ENCODE data around the gene TEX22. TPM values are rescaled to one million over a fixed set of nuclear protein-coding genes. Genes with fewer than 3 reads are reported as not detected.

Gene TEX22
- total and polyA plus RNA-seq, 2 donors (not counting 1 experiment from before 2014, with no cell fraction given) = 1.7 to 7.0 TPM

DNA sequence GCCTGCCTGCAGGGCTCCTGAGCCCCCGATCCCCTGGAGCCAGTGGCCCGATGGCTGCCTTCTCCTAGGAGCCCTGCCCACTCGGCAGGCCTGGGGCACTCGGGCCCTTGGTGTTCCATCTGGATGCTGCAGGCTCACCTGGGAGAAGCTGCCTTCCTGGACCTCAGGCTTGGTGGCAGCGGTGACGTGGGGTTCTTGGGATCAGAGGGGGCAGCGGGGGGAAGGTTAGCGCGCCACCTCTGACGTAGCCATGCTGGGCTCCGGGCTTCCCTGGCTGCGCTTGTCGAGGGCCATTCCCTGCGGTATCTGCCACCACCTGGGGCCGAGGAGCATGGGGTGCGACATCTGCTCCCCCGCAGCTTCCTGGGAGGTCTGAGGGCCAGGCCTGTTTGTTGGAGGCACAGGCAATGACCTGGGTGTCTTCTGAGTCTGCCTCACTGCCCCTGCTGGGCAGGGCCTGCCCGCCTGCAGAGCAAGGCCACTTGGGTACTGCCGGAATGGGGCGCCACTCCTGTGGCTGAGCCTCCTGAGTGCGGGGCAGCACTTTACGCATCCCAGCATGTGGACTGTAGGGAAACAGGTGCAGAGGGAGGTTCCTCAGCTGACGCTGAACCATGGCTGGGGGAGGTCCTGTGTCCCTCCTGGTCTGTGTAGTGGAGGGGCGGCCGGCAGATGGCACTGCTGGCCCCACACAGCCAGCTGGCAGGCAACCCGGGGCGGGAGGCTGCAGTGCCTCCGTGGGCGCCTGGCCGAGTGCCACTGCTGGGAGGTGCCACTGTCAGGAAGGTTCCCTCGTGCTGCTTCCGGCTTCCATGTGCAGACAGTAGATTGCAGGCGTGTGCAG lies 41.6 kb downstream of the TEX22 start:
- H3K79me2 ChIP-seq (ENCODE audit: control insufficient read depth, insufficient read depth, low read length) = peaks cover 65% of the 10 kb centered on the region
- no peak overlapping the region for H2AFZ ChIP-seq (ENCODE audit: insufficient read depth, low read depth, low read length, poor library complexity, severe bottlenecking)
- H3K9ac ChIP-seq (ENCODE audit: low read length) = no peak overlapping the region
- no peak overlapping the region for H3K27ac ChIP-seq (ENCODE audit: low read length in 2 of 2)
- intact Hi-C loops (cut with micrococcal nuclease) = no loop called here
- CTCF ChIA-PET = no interaction called here
- WGBS (ENCODE audit: insufficient coverage) = 94% methylated on average over 33 of the region's 33 CpGs
- H4K20me1 ChIP-seq (ENCODE audit: control insufficient read depth, insufficient read depth, low read length, poor library complexity, severe bottlenecking) = peaks cover 59% of the 10 kb centered on the region
- Mint-ChIP-seq H3K4me3 (no peak overlapping the region), H3K27me3 (no peaks in the 10 kb centered on the region), H3K9me3 (ENCODE audit: insufficient read depth) (no peaks in the 10 kb centered on the region), H3K27ac (no peak overlapping the region), H3K4me1 (peaks cover 17% of the 10 kb centered on the region)
- ATAC-seq (ENCODE audit: low read depth) (no peak), DNase-seq (no peak)
- no peak overlapping the region for H3K4me3 ChIP-seq (ENCODE audit: control extremely low read depth in 1 of 5, extremely low read depth in 1 of 5, insufficient read depth in 1 of 5, low read depth in 2 of 5, low read length in 4 of 5)
- H3K36me3 ChIP-seq (replicated peaks in 1 of 2; ENCODE audit: control extremely low read depth in 1 of 2, control insufficient read depth in 1 of 2, extremely low read depth in 1 of 2, insufficient read depth in 2 of 2, low read length in 1 of 2) = peaks cover 0 to 5% of the 10 kb centered on the region in 2 experiments
- TF ChIP-seq CTCF (IDR thresholded peaks at IDR 0.05) (no peak), EZH2 (IDR thresholded peaks at IDR 0.05; ENCODE audit: borderline replicate concordance, insufficient read depth, low read depth, low read length, poor library complexity, severe bottlenecking) (no peak)
- H3K27me3 ChIP-seq (replicated peaks in 1 of 4; ENCODE audit: control extremely low read depth in 1 of 4, control insufficient read depth in 3 of 4, insufficient read depth in 4 of 4, low read length in 3 of 4) = no peaks in the 10 kb centered on the region
- POLR2A ChIA-PET = no interaction called here
- H3K4me1 ChIP-seq (ENCODE audit: control insufficient read depth in 2 of 2, insufficient read depth in 2 of 2, low read length in 2 of 2) = peaks cover 0 to 16% of the 10 kb centered on the region in 2 donors
- H3K4me2 ChIP-seq (replicated peaks; ENCODE audit: low read depth, low read length, poor library complexity, severe bottlenecking) = no peak overlapping the region
- peaks cover 0 to 11% (median 4%) of the 10 kb centered on the region in 3 donors for H3K9me3 ChIP-seq (ENCODE audit: control extremely low read depth in 1 of 3, control insufficient read depth in 2 of 3, insufficient read depth in 1 of 3, low read length in 2 of 3)

DNA sequence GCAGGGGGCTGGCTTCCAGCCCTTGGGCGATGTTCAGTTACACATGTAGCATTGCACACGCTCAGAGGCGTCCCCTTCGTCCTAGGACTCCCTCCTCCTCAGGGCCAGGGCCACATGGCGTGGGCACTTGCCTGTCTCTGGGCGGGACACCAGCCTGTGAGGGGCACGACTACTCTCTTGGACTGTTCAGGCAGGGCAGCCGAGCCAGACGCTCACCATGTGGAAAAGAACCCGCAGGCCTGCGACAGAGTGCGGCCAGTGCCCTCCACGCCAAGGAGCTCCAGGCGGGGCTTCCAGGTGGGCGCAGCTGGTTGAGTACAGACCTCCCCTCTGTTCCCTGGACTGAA lies 42.2 kb downstream of the TEX22 start:
- H3K27me3 ChIP-seq (replicated peaks in 1 of 4; ENCODE audit: control extremely low read depth in 1 of 4, control insufficient read depth in 3 of 4, insufficient read depth in 4 of 4, low read length in 3 of 4) = no peaks in the 10 kb centered on the region
- peaks cover 53% of the 10 kb centered on the region for H4K20me1 ChIP-seq (ENCODE audit: control insufficient read depth, insufficient read depth, low read length, poor library complexity, severe bottlenecking)
- over 99% methylated on average over 15 of the region's 15 CpGs for WGBS (ENCODE audit: insufficient coverage)
- intact Hi-C loops (cut with micrococcal nuclease) = no loop called here
- DNase-seq (no peak), ATAC-seq (ENCODE audit: low read depth) (no peak)
- H3K4me1 ChIP-seq (ENCODE audit: control insufficient read depth in 2 of 2, insufficient read depth in 2 of 2, low read length in 2 of 2) = peaks cover 0 to 16% of the 10 kb centered on the region in 2 donors
- no peak overlapping the region for H3K9ac ChIP-seq (ENCODE audit: low read length)
- Mint-ChIP-seq H3K27ac (no peak overlapping the region), H3K9me3 (ENCODE audit: insufficient read depth) (no peaks in the 10 kb centered on the region), H3K27me3 (no peaks in the 10 kb centered on the region), H3K4me1 (peaks cover 13% of the 10 kb centered on the region), H3K4me3 (no peak overlapping the region)
- no peak overlapping the region for H2AFZ ChIP-seq (ENCODE audit: insufficient read depth, low read depth, low read length, poor library complexity, severe bottlenecking)
- ChIA-PET CTCF (no interaction called here), POLR2A (no interaction called here)
- no peak overlapping the region for H3K4me2 ChIP-seq (replicated peaks; ENCODE audit: low read depth, low read length, poor library complexity, severe bottlenecking)
- H3K79me2 ChIP-seq (ENCODE audit: control insufficient read depth, insufficient read depth, low read length) = peaks cover 65% of the 10 kb centered on the region
- H3K9me3 ChIP-seq (ENCODE audit: control extremely low read depth in 1 of 3, control insufficient read depth in 2 of 3, insufficient read depth in 1 of 3, low read length in 2 of 3) = peaks cover 0 to 11% (median 4%) of the 10 kb centered on the region in 3 donors
- H3K27ac ChIP-seq (ENCODE audit: low read length in 2 of 2) = no peak overlapping the region
- H3K4me3 ChIP-seq (ENCODE audit: control extremely low read depth in 1 of 5, extremely low read depth in 1 of 5, insufficient read depth in 1 of 5, low read depth in 2 of 5, low read length in 4 of 5) = no peak overlapping the region
- TF ChIP-seq CTCF (IDR thresholded peaks at IDR 0.05) (no peak), EZH2 (IDR thresholded peaks at IDR 0.05; ENCODE audit: borderline replicate concordance, insufficient read depth, low read depth, low read length, poor library complexity, severe bottlenecking) (no peak)
- H3K36me3 ChIP-seq (replicated peaks in 1 of 2; ENCODE audit: control extremely low read depth in 1 of 2, control insufficient read depth in 1 of 2, extremely low read depth in 1 of 2, insufficient read depth in 2 of 2, low read length in 1 of 2) = peaks cover 0 to 5% of the 10 kb centered on the region in 2 experiments
